ENCODE data around the gene RARRES1.

GRCh38 chr3:158765518-158766205, 33.4 kb upstream of the RARRES1 start:
- TF ChIP-seq POLR2A (IDR thresholded peaks at IDR 0.05) (no peak), CTCF (IDR thresholded peaks at IDR 0.05) (no peak)
